Peyer's patch (tissue), 4 donors: ENCODE data around the gene PTPN14. TPM values are rescaled to one million over a fixed set of nuclear protein-coding genes. Genes with fewer than 3 reads are reported as not detected.

Source experiments
- DNase-seq, 3 donors: peaks; one replicate each; pipeline ENCODE4 v3.0.0-alpha.2; 2017 to 2019
- H3K27ac ChIP-seq, 4 donors: fragments of 200-600 bp; sonication (generic); one replicate each; pipeline ENCODE4 v1.5.1; 2016 to 2019
- H3K27me3 ChIP-seq, 2 donors: fragments of 200-600 bp; sonication (generic); one replicate each; pipeline ENCODE4 v1.5.1; 2019
- H3K36me3 ChIP-seq, 3 donors: fragments of 200-600 bp; sonication (generic); one replicate each; pipeline ENCODE4 v1.5.1; 2016 to 2019
- H3K4me1 ChIP-seq, 4 donors: fragments of 200-600 bp; sonication (generic); one replicate each; pipeline ENCODE4 v1.5.1; 2016 to 2019
- H3K4me3 ChIP-seq, 4 donors: fragments of 200-600 bp; sonication (generic); 1 replicate in 3 of 4; 2 replicates in 1 of 4; pipeline ENCODE4 v1.5.1; 2016 to 2019; ENCODE audit warnings: mild to moderate bottlenecking in 1 of 4
- H3K9me3 ChIP-seq, 4 donors: fragments of 200-600 bp; sonication (generic); one replicate each; pipeline ENCODE4 v1.5.1; 2016 to 2019; ENCODE audit warnings: mild to moderate bottlenecking in 1 of 4
- POLR2A ChIP-seq, 2 donors: fragments of 450-650 bp; IDR thresholded peaks; one replicate each; pipeline ENCODE4 v1.5.1; 2017; ENCODE audit warnings: antibody characterized with exemption in 2 of 2, mild to moderate bottlenecking in 2 of 2, moderate library complexity in 2 of 2
- total RNA-seq, 4 donors: library from RNA; depleted of rRNA; stranded (reverse); fragments of >200 nt; gene quantifications; one replicate each; pipeline ENCODE4 v1.1.0, GENCODE V29; 2016
- TF ChIP-seq, protein P1 (sequence below), 6 experiments: fragments of 450-650 bp in 4 of 6; fragments of 200-600 bp in 2 of 6; sonication (generic) in 1 of 6; IDR thresholded peaks; one replicate each; pipeline ENCODE4 v1.5.1; 2017 to 2019; ENCODE audit warnings: antibody characterized with exemption in 6 of 6, mild to moderate bottlenecking in 3 of 6, moderate library complexity in 1 of 6

Gene PTPN14
- total RNA-seq, 4 donors from 2014 or later, result 1.9 to 6.6 (median 4.2) TPM

DNA sequence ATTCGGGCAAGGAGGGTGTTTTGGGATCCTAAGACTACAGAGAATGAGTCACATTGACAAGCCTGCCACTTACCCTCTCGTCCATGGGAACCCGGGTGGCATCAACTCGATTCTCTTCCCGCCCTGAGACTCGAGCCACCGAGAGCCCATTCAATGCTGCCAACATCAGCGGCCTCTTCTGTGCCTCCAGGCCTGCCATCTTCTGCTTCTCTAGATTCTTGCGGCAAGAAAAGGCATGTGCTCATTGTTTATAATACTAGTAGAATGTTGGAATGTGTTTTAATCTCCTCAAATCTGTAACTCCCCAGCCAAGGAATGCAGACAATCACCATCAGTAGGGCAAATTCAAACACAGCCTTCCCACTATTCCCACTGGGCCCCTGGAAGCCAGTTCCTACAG lies 173.5 kb downstream of the PTPN14 start:
- Histone ChIP-seq H3K4me1 (no peaks in the 10 kb centered on the region), H3K27me3 (no peaks in the 10 kb centered on the region), H3K4me3 (no peak overlapping the region), H3K27ac (no peak overlapping the region), H3K9me3 (no peaks in the 10 kb centered on the region), H3K36me3 (no peaks in the 10 kb centered on the region)
- TF ChIP-seq, protein P1, sequence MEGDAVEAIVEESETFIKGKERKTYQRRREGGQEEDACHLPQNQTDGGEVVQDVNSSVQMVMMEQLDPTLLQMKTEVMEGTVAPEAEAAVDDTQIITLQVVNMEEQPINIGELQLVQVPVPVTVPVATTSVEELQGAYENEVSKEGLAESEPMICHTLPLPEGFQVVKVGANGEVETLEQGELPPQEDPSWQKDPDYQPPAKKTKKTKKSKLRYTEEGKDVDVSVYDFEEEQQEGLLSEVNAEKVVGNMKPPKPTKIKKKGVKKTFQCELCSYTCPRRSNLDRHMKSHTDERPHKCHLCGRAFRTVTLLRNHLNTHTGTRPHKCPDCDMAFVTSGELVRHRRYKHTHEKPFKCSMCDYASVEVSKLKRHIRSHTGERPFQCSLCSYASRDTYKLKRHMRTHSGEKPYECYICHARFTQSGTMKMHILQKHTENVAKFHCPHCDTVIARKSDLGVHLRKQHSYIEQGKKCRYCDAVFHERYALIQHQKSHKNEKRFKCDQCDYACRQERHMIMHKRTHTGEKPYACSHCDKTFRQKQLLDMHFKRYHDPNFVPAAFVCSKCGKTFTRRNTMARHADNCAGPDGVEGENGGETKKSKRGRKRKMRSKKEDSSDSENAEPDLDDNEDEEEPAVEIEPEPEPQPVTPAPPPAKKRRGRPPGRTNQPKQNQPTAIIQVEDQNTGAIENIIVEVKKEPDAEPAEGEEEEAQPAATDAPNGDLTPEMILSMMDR (IDR thresholded peaks at IDR 0.05), result no peak
- no peak for TF ChIP-seq POLR2A (IDR thresholded peaks at IDR 0.05)
- DNase-seq, result no peak

DNA sequence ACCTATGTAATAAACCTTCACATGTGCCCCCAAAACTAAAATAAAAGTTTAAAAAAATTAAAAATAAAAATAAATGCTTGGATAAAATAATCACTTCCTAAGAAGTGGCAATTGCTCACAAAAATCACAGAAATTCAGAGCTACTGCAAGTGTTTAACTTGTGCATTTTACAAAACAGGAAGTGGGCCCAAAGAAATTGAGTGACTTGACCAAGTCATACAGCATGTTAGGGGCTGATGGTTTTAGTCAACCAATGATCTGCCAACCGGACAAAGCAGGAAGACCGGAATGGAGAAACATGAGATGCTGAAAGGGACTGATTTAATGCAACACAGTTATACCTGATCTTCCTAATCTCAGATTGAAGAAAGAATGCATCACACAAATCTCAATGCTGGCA lies 173.9 kb downstream of the PTPN14 start:
- Histone ChIP-seq H3K9me3 (no peaks in the 10 kb centered on the region), H3K27ac (no peak overlapping the region), H3K36me3 (no peaks in the 10 kb centered on the region), H3K4me3 (no peak overlapping the region), H3K4me1 (no peaks in the 10 kb centered on the region), H3K27me3 (no peaks in the 10 kb centered on the region)
- no peak for TF ChIP-seq POLR2A (IDR thresholded peaks at IDR 0.05)
- TF ChIP-seq, protein P1 (IDR thresholded peaks at IDR 0.05), result no peak
- DNase-seq, result no peak

DNA sequence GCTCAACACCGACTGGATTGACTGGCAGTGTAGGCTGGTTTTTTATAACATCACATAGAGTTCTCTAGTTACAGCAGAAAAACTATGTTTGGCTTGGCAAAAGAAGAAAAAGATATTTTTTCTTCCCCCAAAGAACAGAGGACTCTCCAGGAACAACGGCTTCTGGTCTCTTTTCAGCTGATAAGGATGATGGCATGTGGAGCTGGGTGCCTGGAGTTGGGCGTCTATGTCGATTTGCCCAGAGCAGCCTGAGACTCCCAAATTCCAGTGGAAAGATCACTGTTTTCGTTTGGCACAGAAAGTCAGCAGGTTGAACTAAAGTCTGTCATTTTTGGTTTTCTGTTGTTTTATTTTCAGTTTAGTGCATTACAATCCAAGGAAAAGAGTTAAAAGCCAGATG lies 179.3 kb downstream of the PTPN14 start:
- H3K27ac ChIP-seq, result no peak overlapping the region
- no peak overlapping the region for H3K4me3 ChIP-seq
- DNase-seq, result no peak
- H3K4me1 ChIP-seq, result no peaks in the 10 kb centered on the region
- H3K27me3 ChIP-seq, result no peaks in the 10 kb centered on the region
- H3K36me3 ChIP-seq, result peaks cover 0 to 10% (median 0%) of the 10 kb centered on the region in 3 donors
- H3K9me3 ChIP-seq, result no peaks in the 10 kb centered on the region
- TF ChIP-seq POLR2A (IDR thresholded peaks at IDR 0.05), result no peak
- TF ChIP-seq, protein P1 (IDR thresholded peaks at IDR 0.05), result no peak

DNA sequence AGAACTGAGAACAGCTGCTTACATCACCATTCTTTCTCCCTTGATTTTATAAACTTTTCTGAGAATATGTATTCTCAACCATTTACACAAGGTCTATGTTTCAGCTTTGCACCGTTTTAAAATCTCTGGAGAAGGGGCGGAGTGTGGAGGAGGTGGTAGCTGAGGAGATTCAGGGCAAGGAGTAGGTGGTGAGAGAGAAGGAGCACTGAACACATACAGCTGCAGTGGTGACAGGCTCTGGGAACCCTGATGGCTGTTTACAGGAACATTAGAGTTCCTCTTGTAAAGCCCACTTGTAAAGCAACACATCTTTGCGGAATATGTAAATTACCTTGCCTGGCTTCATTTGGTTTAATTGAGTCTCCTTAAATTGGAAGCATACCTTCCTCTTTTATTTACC lies 180.8 kb downstream of the PTPN14 start:
- no peaks in the 10 kb centered on the region for H3K4me1 ChIP-seq
- H3K36me3 ChIP-seq, result peaks cover 0 to 10% (median 0%) of the 10 kb centered on the region in 3 donors
- H3K4me3 ChIP-seq, result no peak overlapping the region
- DNase-seq, result no peak
- TF ChIP-seq, protein P1 (IDR thresholded peaks at IDR 0.05), result no peak
- no peak for TF ChIP-seq POLR2A (IDR thresholded peaks at IDR 0.05)
- no peaks in the 10 kb centered on the region for H3K27me3 ChIP-seq
- H3K27ac ChIP-seq, result no peak overlapping the region
- H3K9me3 ChIP-seq, result no peaks in the 10 kb centered on the region

DNA sequence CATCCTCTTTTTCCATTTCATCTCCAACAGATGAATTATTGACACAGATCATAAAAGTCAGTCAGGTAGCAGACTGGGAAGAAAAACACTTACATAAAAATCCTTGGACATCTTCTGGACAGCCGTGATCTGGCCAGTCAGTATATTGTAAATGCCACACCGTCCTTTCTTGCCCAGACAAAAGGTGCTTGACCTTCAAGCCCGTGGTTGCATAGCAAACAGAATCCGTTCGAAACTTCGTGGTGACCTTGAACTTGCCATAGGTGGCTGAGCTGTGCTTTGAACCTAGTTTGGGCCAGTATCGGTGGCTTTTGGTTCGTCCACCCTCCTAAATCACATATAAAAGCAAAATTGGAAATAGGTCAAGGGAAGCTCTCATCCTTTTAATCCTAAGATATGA lies 182.0 kb downstream of the PTPN14 start:
- DNase-seq, result no peak
- TF ChIP-seq, protein P1 (IDR thresholded peaks at IDR 0.05), result no peak
- TF ChIP-seq POLR2A (IDR thresholded peaks at IDR 0.05), result no peak
- no peak overlapping the region for H3K27ac ChIP-seq
- no peaks in the 10 kb centered on the region for H3K9me3 ChIP-seq
- no peak overlapping the region for H3K4me3 ChIP-seq
- H3K36me3 ChIP-seq, result peaks cover 0 to 10% (median 0%) of the 10 kb centered on the region in 3 donors
- no peaks in the 10 kb centered on the region for H3K4me1 ChIP-seq
- no peaks in the 10 kb centered on the region for H3K27me3 ChIP-seq

DNA sequence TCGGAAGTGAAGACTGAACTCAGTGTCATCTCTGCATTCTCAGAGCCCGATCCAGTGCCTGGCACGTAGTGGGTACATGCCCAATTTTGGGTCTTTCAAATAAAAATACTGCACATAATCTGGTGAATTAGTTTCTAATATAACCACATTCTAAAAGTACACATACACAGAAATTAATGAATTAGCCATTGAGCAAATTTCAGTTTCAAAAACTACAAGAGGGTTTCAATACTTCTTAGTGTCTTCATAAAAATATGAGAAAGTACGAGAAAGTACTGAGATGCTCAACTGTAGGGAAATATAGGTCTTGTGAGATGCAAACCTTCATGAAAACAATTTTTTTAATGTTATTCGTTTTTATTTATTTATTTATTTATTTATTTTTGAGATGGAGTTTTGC lies 183.6 kb downstream of the PTPN14 start:
- no peaks in the 10 kb centered on the region for H3K27me3 ChIP-seq
- H3K9me3 ChIP-seq, result no peaks in the 10 kb centered on the region
- no peak overlapping the region for H3K27ac ChIP-seq
- H3K36me3 ChIP-seq, result peaks cover 0 to 10% (median 0%) of the 10 kb centered on the region in 3 donors
- no peak for TF ChIP-seq POLR2A (IDR thresholded peaks at IDR 0.05)
- TF ChIP-seq, protein P1 (IDR thresholded peaks at IDR 0.05), result no peak
- no peak overlapping the region for H3K4me3 ChIP-seq
- DNase-seq, result no peak
- H3K4me1 ChIP-seq, result no peaks in the 10 kb centered on the region
